Subcutaneous abdominal adipose tissue (tissue), 5 donors: Measurements from ENCODE around the gene HK1.
A peak's percentile ranks its signal among the peaks of the same experiment; 100 is the strongest.
"Not testable (repeated sequence)": the region's sequence is repeated elsewhere in the genome, so short reads cannot be mapped to it uniquely, and the experiment has no call there.

Experiments used
- H3K27ac ChIP-seq: one replicate; pipeline ENCODE4 v1.7.0; 2013; ENCODE audit warnings: low read depth, mild to moderate bottlenecking, inconsistent platforms, low read length, moderate library complexity
- H3K27me3 ChIP-seq, 5 donors: one replicate each; pipeline ENCODE4 v1.7.0; 2013; ENCODE audit warnings: low read length in 5 of 5, inconsistent platforms in 1 of 5; ENCODE audit not compliant: control insufficient read depth in 5 of 5, insufficient read depth in 4 of 5
- H3K36me3 ChIP-seq, 5 donors: one replicate each; pipeline ENCODE4 v1.7.0; 2013; ENCODE audit warnings: low read length in 5 of 5; ENCODE audit not compliant: control insufficient read depth in 5 of 5, insufficient read depth in 5 of 5
- H3K4me1 ChIP-seq, 5 donors: one replicate each; pipeline ENCODE4 v1.7.0; 2013; ENCODE audit warnings: low read length in 5 of 5, mild to moderate bottlenecking in 3 of 5, moderate library complexity in 1 of 5; ENCODE audit not compliant: control insufficient read depth in 5 of 5, insufficient read depth in 5 of 5
- H3K4me3 ChIP-seq, 5 donors: one replicate each; pipeline ENCODE4 v1.7.0; 2013; ENCODE audit warnings: low read length in 5 of 5, low read depth in 1 of 5
- H3K9ac ChIP-seq, 5 donors: one replicate each; pipeline ENCODE4 v1.7.0; 2013; ENCODE audit warnings: low read length in 5 of 5, mild to moderate bottlenecking in 4 of 5, moderate library complexity in 3 of 5
- H3K9me3 ChIP-seq, 5 donors: one replicate each; pipeline ENCODE4 v1.7.0; 2013; ENCODE audit warnings: low read length in 5 of 5; ENCODE audit not compliant: control insufficient read depth in 5 of 5
- donor health status: healthy.
- donor health status: healthy.
- donor health status: healthy.
- donor health status: healthy.
- donor health status: healthy.

The HK1 gene

DNA sequence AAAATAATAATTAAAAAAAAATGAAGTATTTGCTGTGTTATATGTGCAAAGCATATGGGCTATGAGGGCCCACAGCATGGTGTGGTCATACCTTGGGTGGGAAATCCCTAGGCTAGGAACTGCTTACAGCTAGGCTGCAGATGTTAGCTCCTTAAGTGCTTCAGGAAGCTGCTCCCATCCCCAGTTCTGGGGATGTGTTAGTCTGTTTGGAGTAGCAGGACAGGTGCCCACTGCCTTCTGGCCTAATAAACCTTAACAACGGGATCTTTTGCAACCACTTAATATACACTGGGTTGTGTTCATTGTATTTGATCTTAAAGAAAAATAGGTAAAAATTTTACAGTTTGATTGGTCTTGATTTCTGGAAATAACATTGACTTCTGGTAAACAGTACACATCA, 46.3 kb downstream of the HK1 start:
- peaks cover 8 to 50% (median 45%) of the 10 kb centered on the region in 5 donors for H3K4me1 ChIP-seq
- no peak overlapping the region for H3K4me3 ChIP-seq
- no peaks in the 10 kb centered on the region for H3K36me3 ChIP-seq
- H3K27ac ChIP-seq, result no peak overlapping the region
- H3K27me3 ChIP-seq, result no peaks in the 10 kb centered on the region
- H3K9me3 ChIP-seq, result no peaks in the 10 kb centered on the region
- H3K9ac ChIP-seq, result no peak overlapping the region

- H3K4me3 ChIP-seq, H3K27me3 ChIP-seq, H3K27ac ChIP-seq, H3K9me3 ChIP-seq, H3K36me3 ChIP-seq: not testable (repeated sequence)
- Histone ChIP-seq H3K4me1 (peaks cover 0 to 37% (median 32%) of the 10 kb centered on the region in 5 donors), H3K9ac (peak overlapping the region in 1 of 5 donors; percentile 15)
Observed at GRCh38 chr10:69325637-69326523, 47.6 kb downstream of the HK1 start.

- Histone ChIP-seq H3K4me1 (peaks cover 0 to 33% (median 26%) of the 10 kb centered on the region in 5 donors), H3K9me3 (no peaks in the 10 kb centered on the region), H3K4me3 (no peak overlapping the region), H3K36me3 (peaks cover 0 to 3% (median 0%) of the 10 kb centered on the region in 5 donors), H3K9ac (no peak overlapping the region), H3K27ac (no peak overlapping the region), H3K27me3 (no peaks in the 10 kb centered on the region)
Observed at GRCh38 chr10:69326692-69327091, 48.4 kb downstream of the HK1 start.

GRCh38 chr10:69327463-69328379, 49.4 kb downstream of the HK1 start:
- peak overlapping the region; percentile 34 to 67 (median 56) for H3K4me3 ChIP-seq
- peaks cover 0 to 35% (median 27%) of the 10 kb centered on the region in 5 donors for H3K4me1 ChIP-seq
- H3K9ac ChIP-seq, result peak overlapping the region; percentile 3 to 57 (median 48)
- H3K9me3 ChIP-seq, result no peaks in the 10 kb centered on the region
- peaks cover 0 to 3% (median 0%) of the 10 kb centered on the region in 5 donors for H3K36me3 ChIP-seq
- no peaks in the 10 kb centered on the region for H3K27me3 ChIP-seq
- peak overlapping the region; percentile 88 for H3K27ac ChIP-seq

GRCh38 chr10:69328380-69328735, 50.1 kb downstream of the HK1 start:
- Histone ChIP-seq H3K9me3 (no peaks in the 10 kb centered on the region), H3K27ac (peak overlapping the region; percentile 88), H3K4me1 (peaks cover 3 to 41% (median 34%) of the 10 kb centered on the region in 5 donors), H3K4me3 (peak overlapping the region in 4 of 5 donors; percentile 34 to 67 (median 56)), H3K27me3 (no peaks in the 10 kb centered on the region), H3K36me3 (peaks cover 0 to 3% (median 0%) of the 10 kb centered on the region in 5 donors), H3K9ac (peak overlapping the region in 3 of 5 donors; percentile 21 to 57 (median 22))

DNA sequence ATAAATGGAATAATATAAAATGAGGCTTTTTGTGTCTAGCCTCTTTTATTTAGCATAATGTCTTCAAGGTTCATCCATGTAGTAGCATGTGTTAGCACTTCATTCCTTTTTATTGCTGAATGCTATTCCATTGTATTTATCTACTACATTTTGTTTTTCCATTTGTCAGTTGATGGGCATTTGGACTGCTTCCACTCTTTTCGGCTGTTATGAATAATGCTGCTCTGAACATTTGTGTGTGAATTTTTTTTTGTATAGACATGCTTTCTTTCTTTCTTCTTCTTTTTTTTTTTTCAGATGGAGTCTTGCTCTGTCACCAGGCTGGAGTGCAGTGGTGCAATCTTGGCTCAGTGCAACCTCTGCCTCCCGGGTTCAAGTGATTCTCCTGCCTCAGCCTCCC, 50.6 kb downstream of the HK1 start:
- H3K27me3 ChIP-seq, H3K4me3 ChIP-seq, H3K36me3 ChIP-seq, H3K9me3 ChIP-seq: not testable (repeated sequence)
- Histone ChIP-seq H3K9ac (peak overlapping the region in 1 of 5 donors; percentile 21), H3K27ac (peak overlapping the region; percentile 88), H3K4me1 (peaks cover 5 to 46% (median 38%) of the 10 kb centered on the region in 5 donors)

- no peak overlapping the region for H3K9ac ChIP-seq
- H3K4me3 ChIP-seq, result no peak overlapping the region
- peak overlapping the region; percentile 58 for H3K27ac ChIP-seq
- no peaks in the 10 kb centered on the region for H3K27me3 ChIP-seq
- H3K36me3 ChIP-seq, result peaks cover 0 to 3% (median 0%) of the 10 kb centered on the region in 5 donors
- H3K9me3 ChIP-seq, result no peaks in the 10 kb centered on the region
- peaks cover 7 to 55% (median 47%) of the 10 kb centered on the region in 5 donors for H3K4me1 ChIP-seq
Observed at GRCh38 chr10:69329721-69330178, 51.5 kb downstream of the HK1 start.

DNA sequence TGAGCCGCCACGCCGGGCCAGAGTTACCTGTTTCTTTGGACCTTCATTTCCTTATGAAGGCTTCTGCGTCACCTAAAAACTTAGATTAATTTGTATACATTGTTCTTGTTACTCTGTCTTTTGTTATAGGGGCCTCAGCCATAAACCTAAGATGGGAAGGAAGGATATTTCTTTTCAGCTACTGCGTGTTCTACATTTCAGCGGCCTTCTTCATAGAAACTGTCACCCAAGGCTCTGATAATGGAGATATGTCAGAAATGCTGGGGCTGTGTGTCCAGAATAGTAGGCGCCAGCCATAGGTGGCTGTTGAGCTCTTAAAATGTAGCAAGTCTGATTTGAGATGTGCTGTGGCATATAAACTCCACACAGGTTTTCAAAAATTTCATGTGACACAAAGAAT, 52.9 kb downstream of the HK1 start:
- Histone ChIP-seq H3K27me3 (no peaks in the 10 kb centered on the region), H3K9ac (no peak overlapping the region), H3K4me1 (peaks cover 15 to 65% (median 57%) of the 10 kb centered on the region in 5 donors), H3K36me3 (peaks cover 0 to 3% (median 0%) of the 10 kb centered on the region in 5 donors), H3K9me3 (no peaks in the 10 kb centered on the region), H3K27ac (no peak overlapping the region), H3K4me3 (no peak overlapping the region)

GRCh38 chr10:69332278-69333010, 54.1 kb downstream of the HK1 start:
- peaks cover 18 to 63% (median 57%) of the 10 kb centered on the region in 5 donors for H3K4me1 ChIP-seq
- H3K9ac ChIP-seq, result no peak overlapping the region
- no peak overlapping the region for H3K4me3 ChIP-seq
- H3K27me3 ChIP-seq, result no peaks in the 10 kb centered on the region
- peaks cover 0 to 3% (median 0%) of the 10 kb centered on the region in 5 donors for H3K36me3 ChIP-seq
- H3K9me3 ChIP-seq, result no peaks in the 10 kb centered on the region
- peak overlapping the region; percentile 78 for H3K27ac ChIP-seq
